Omental fat pad (tissue), 4 donors: Measurements from ENCODE around the gene IRF2BP1. TPM values are rescaled to one million over a fixed set of nuclear protein-coding genes. Genes with fewer than 3 reads are reported as not detected.

Experiments used
- total RNA-seq, 4 donors: library from RNA; depleted of rRNA; stranded (reverse); fragments of >200 nt; gene quantifications; one replicate each; pipeline ENCODE4 v1.1.0, GENCODE V29; 2016

The IRF2BP1 gene
- total RNA-seq, 4 donors from 2014 or later = 10.6 to 14.2 (median 11.2) TPM

Other genes with a start within 250 kb of the IRF2BP1 start
- gene EML2, start 246.7 kb downstream of the IRF2BP1 start, total RNA-seq = 10 to 100 TPM; 18.0 to 22.4 (median 19.9) TPM
- 1 to 10 TPM; 1.1 to 8.7 (median 2.5) TPM for gene GIPR, start 217.9 kb downstream of the IRF2BP1 start, total RNA-seq
- gene SNRPD2, start 194.2 kb downstream of the IRF2BP1 start, total RNA-seq = 100 to 1,000 TPM; 104 to 194 (median 148) TPM
- gene QPCTL, start 193.5 kb downstream of the IRF2BP1 start, total RNA-seq = 1 to 10 TPM; 2.7 to 5.8 (median 5.2) TPM
- 1 to 10 TPM; 5.8 to 7.6 (median 6.7) TPM for gene FBXO46, start 155.2 kb downstream of the IRF2BP1 start, total RNA-seq
- not detected for gene MEIOSIN, start 152.7 kb downstream of the IRF2BP1 start, total RNA-seq
- 10 to 100 TPM in 1 of 4 donors, 1 to 10 TPM in 3; 4.3 to 13.4 (median 7.8) TPM for gene SIX5, start 116.9 kb downstream of the IRF2BP1 start, total RNA-seq
- gene DMPK, start 103.7 kb downstream of the IRF2BP1 start, total RNA-seq = 10 to 100 TPM in 3 of 4 donors, 1 to 10 TPM in 1; 9.4 to 30.1 (median 23.2) TPM
- gene DMWD, start 93.3 kb downstream of the IRF2BP1 start, total RNA-seq = 10 to 100 TPM; 26.2 to 42.5 (median 35.9) TPM
- gene RSPH6A, start 70.8 kb downstream of the IRF2BP1 start, total RNA-seq = under 1 TPM in 1 of 4 donors, not detected in 3; 0.24 TPM
- 10 to 100 TPM; 17.3 to 35.2 (median 27.1) TPM for gene SYMPK, start 23.0 kb downstream of the IRF2BP1 start, total RNA-seq
- gene FOXA3, start 21.8 kb downstream of the IRF2BP1 start, total RNA-seq = under 1 TPM in 2 of 4 donors, not detected in 2; 0.38 to 0.79 TPM
- 1 to 10 TPM; 1.3 to 6.8 (median 2.6) TPM for gene MYPOP, start 16.5 kb upstream of the IRF2BP1 start, total RNA-seq
- not detected for gene NANOS2, start 28.6 kb upstream of the IRF2BP1 start, total RNA-seq
- gene NOVA2, start 87.7 kb upstream of the IRF2BP1 start, total RNA-seq = 10 to 100 TPM in 1 of 4 donors, 1 to 10 TPM in 2, under 1 TPM in 1; 0.74 to 10.9 (median 3.8) TPM
- 10 to 100 TPM in 1 of 4 donors, 1 to 10 TPM in 3; 3.6 to 10.4 (median 6.1) TPM for gene CCDC61, start 109.3 kb upstream of the IRF2BP1 start, total RNA-seq
- gene PGLYRP1, start 136.9 kb upstream of the IRF2BP1 start, total RNA-seq = not detected
- gene IGFL4, start 154.9 kb upstream of the IRF2BP1 start, total RNA-seq = not detected
- gene IGFL3, start 238.5 kb upstream of the IRF2BP1 start, total RNA-seq = not detected